ENCODE data around the gene TIPIN.
"Not testable (repeated sequence)": the region's sequence is repeated elsewhere in the genome, so short reads cannot be mapped to it uniquely, and the experiment has no call there.

Gene TIPIN

GRCh38 chr15:66401130-66402021 lies 44.9 kb upstream of the TIPIN start:
- H3K27ac ChIP-seq = peak overlapping the region; percentile 54
- TF ChIP-seq CTCF (conservative IDR thresholded peaks at IDR 0.05) = no peak

GRCh38 chr15:66400351-66400774 lies 43.9 kb upstream of the TIPIN start:
- H3K27ac ChIP-seq = peak overlapping the region; percentile 54
- no peak for TF ChIP-seq CTCF (conservative IDR thresholded peaks at IDR 0.05)

- H3K27ac ChIP-seq = peak overlapping the region; percentile 54
- no peak for TF ChIP-seq CTCF (conservative IDR thresholded peaks at IDR 0.05)
Measured at GRCh38 chr15:66399276-66399675, 42.8 kb upstream of the TIPIN start.

- TF ChIP-seq CTCF (conservative IDR thresholded peaks at IDR 0.05) = peak; percentile 15; the same call in 1 of the 2 replicates
- no peak overlapping the region for H3K27ac ChIP-seq
Measured at GRCh38 chr15:66394915-66395314, 38.4 kb upstream of the TIPIN start.

GRCh38 chr15:66394472-66394871 lies 38.0 kb upstream of the TIPIN start:
- no peak overlapping the region for H3K27ac ChIP-seq
- TF ChIP-seq CTCF (conservative IDR thresholded peaks at IDR 0.05) = no peak

- not testable (repeated sequence) for H3K27ac ChIP-seq
Measured at GRCh38 chr15:66393037-66393436, 36.6 kb upstream of the TIPIN start.

- H3K27ac ChIP-seq = no peak overlapping the region
- TF ChIP-seq CTCF (conservative IDR thresholded peaks at IDR 0.05) = no peak
Measured at GRCh38 chr15:66390678-66391077, 34.2 kb upstream of the TIPIN start.

GRCh38 chr15:66389859-66390381 lies 33.4 kb upstream of the TIPIN start:
- H3K27ac ChIP-seq = peak overlapping the region; percentile 86
- no peak for TF ChIP-seq CTCF (conservative IDR thresholded peaks at IDR 0.05)
